HUES48 (cell line): ENCODE data around the gene AGBL1.
A peak's percentile ranks its signal among the peaks of the same experiment; 100 is the strongest.
"Not testable (repeated sequence)": the region's sequence is repeated elsewhere in the genome, so short reads cannot be mapped to it uniquely, and the experiment has no call there.

Experiments used
- H3K27ac ChIP-seq: one replicate; pipeline ENCODE4 v1.7.0; 2013; ENCODE audit warnings: low read depth, low read length, inconsistent platforms
- H3K27me3 ChIP-seq: 2 replicates; pipeline ENCODE4 v1.6.1; 2013; ENCODE audit warnings: mild to moderate bottlenecking, low read length; ENCODE audit not compliant: control insufficient read depth, insufficient read depth
- H3K36me3 ChIP-seq: 2 replicates; pipeline ENCODE4 v1.6.1; 2013; ENCODE audit warnings: low read length; ENCODE audit not compliant: control insufficient read depth, insufficient read depth
- H3K4me1 ChIP-seq: 2 replicates; pipeline ENCODE4 v1.6.1; 2013; ENCODE audit warnings: mild to moderate bottlenecking, low read length; ENCODE audit not compliant: control insufficient read depth, insufficient read depth
- H3K4me3 ChIP-seq: 2 replicates; pipeline ENCODE4 v1.5.1; 2013; ENCODE audit warnings: mild to moderate bottlenecking, low read depth, low read length
- H3K9ac ChIP-seq: 2 replicates; pipeline ENCODE4 v1.6.1; 2013; ENCODE audit warnings: mild to moderate bottlenecking, low read depth, low read length, moderate library complexity
- H3K9me3 ChIP-seq: 2 replicates; pipeline ENCODE4 v1.6.1; 2013; ENCODE audit warnings: low read length; ENCODE audit not compliant: control insufficient read depth, insufficient read depth

Gene AGBL1

DNA sequence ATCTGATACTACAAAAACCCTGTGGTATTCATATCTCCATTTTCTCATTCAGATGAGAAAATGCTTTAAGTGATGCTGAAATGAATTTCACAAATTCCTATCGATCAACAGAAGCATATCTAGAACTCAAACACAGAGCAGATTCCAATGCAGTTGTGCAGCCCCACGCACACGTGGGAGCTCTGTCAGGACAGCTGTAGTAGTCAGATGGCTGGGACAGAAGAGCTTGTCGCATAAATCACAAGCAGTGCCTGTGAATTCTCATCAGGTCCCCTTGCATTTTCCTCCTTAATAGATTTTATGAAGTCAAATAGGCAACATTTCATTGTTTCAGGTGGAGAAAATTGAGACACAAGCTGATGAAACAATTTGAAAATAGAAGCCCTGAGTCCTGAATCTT lies 792.3 kb downstream of the AGBL1 start:
- no peaks in the 10 kb centered on the region for H3K9me3 ChIP-seq
- H3K4me1 ChIP-seq = 0 out of 2 replicates have a peak, but pooled peaks cover 3% of the 10 kb centered on the region
- no peaks in the 10 kb centered on the region for H3K27me3 ChIP-seq
- H3K36me3 ChIP-seq = no peaks in the 10 kb centered on the region
- no peak overlapping the region for H3K27ac ChIP-seq
- H3K9ac ChIP-seq = no peak overlapping the region
- no peak overlapping the region for H3K4me3 ChIP-seq

GRCh38 chr15:86872782-86873181 lies 793.1 kb downstream of the AGBL1 start:
- H3K27me3 ChIP-seq = no peaks in the 10 kb centered on the region
- 0 out of 2 replicates have a peak, but pooled peaks cover 4% of the 10 kb centered on the region for H3K4me1 ChIP-seq

GRCh38 chr15:86875067-86875466 lies 795.4 kb downstream of the AGBL1 start:
- Histone ChIP-seq H3K27me3 (no peaks in the 10 kb centered on the region), H3K36me3 (no peaks in the 10 kb centered on the region), H3K4me1 (0 out of 2 replicates have a peak, but pooled peaks cover 4% of the 10 kb centered on the region), H3K27ac (no peak overlapping the region), H3K9ac (no peak overlapping the region), H3K4me3 (no peak overlapping the region), H3K9me3 (no peaks in the 10 kb centered on the region)

More at GRCh38 chr15:86872782-86873181, 793.1 kb downstream of the AGBL1 start:
- H3K27ac ChIP-seq = no peak overlapping the region
- no peaks in the 10 kb centered on the region for H3K9me3 ChIP-seq
- no peaks in the 10 kb centered on the region for H3K36me3 ChIP-seq
- no peak overlapping the region for H3K4me3 ChIP-seq
- H3K9ac ChIP-seq = no peak overlapping the region

DNA sequence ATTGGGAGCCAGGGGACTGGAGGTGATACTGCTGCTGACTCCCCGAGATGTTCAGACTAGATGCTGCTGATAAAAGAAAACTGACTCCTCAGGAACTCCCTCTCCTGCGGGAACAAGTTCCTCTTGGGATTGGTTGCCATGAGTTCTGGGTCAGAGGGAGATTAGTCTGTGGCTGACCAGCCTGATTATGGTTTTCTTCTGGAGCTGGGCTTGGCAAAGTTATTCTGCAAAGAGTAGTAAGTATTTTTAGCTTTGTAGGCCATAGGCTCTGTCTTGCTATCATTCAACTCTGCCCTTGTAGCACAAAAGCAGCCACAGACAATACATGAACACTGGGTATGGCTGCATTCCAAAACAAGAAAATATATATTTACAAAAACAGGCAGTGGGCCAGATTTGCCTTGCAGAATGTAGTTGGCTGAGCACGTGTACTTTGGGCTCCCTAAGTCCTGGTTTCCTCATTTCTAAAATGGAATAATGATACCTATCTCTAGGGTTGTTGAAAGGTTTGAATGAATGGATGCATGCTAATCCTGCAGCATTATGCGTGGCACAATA lies 796.8 kb downstream of the AGBL1 start:
- no peak overlapping the region for H3K4me3 ChIP-seq
- no peak overlapping the region for H3K27ac ChIP-seq
- no peaks in the 10 kb centered on the region for H3K27me3 ChIP-seq
- no peaks in the 10 kb centered on the region for H3K36me3 ChIP-seq
- H3K9me3 ChIP-seq = no peaks in the 10 kb centered on the region
- no peak overlapping the region for H3K9ac ChIP-seq
- H3K4me1 ChIP-seq = 0 out of 2 replicates have a peak, but pooled peaks cover 4% of the 10 kb centered on the region

- Histone ChIP-seq H3K27me3 (no peaks in the 10 kb centered on the region), H3K9me3 (no peaks in the 10 kb centered on the region), H3K4me1 (0 out of 2 replicates have a peak, but pooled peaks cover 4% of the 10 kb centered on the region), H3K4me3 (no peak overlapping the region), H3K9ac (no peak overlapping the region), H3K36me3 (no peaks in the 10 kb centered on the region), H3K27ac (no peak overlapping the region)
Observed at GRCh38 chr15:86877171-86877631, 797.5 kb downstream of the AGBL1 start.

- H3K9me3 ChIP-seq, H3K27me3 ChIP-seq, H3K4me3 ChIP-seq, H3K4me1 ChIP-seq, H3K9ac ChIP-seq, H3K36me3 ChIP-seq, H3K27ac ChIP-seq: not testable (repeated sequence)
Observed at GRCh38 chr15:86878844-86879243, 799.2 kb downstream of the AGBL1 start.

DNA sequence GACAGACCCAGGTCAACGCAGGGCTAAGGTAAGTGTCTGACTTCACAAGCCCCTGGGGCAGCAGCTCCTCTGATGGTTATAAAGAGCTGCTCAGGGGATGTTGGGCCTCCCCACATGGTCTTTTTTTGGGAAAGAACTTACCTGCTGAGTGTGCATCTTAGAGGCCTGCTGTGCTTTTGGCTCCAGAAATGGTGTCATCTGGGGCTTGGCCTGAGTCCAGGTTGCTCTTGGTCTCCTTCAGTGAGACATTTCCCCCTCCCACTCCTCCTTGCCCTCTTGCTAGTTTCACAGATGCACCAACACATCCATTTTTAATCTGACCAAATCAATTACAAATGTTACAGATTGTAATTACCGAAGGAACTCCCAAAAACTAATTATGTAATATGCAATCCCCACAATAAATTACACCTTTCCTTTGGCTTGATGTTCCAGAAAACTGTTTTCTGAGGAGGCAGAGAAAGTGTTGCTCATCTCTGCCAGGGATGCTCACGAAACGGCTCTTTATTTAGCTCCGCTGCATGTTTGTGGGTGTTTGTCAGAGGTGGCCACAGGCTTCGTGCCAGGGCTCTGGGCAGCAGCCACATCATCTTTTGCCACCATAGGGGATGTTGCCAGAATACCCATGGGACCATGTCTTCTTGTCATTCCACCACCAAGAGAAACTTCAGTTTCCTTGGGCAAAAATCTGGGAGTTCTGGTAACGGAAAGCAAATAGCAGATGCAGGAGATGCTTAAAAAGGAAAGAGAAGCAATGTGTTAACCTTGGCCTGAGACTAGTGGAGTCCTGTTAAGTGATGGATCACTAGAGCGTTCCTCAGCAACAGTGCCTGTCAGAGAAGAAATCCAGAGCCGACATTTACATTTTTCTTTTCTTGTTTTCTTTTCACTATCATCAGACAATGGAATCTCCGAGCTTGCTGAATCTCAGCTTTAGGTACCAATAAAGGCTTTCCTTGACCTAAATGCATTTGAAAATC lies 799.9 kb downstream of the AGBL1 start:
- no peaks in the 10 kb centered on the region for H3K36me3 ChIP-seq
- H3K4me1 ChIP-seq = 0 out of 2 replicates have a peak, but pooled peaks cover 4% of the 10 kb centered on the region
- H3K27ac ChIP-seq = no peak overlapping the region
- no peaks in the 10 kb centered on the region for H3K27me3 ChIP-seq
- no peaks in the 10 kb centered on the region for H3K9me3 ChIP-seq
- no peak overlapping the region for H3K4me3 ChIP-seq
- no peak overlapping the region for H3K9ac ChIP-seq

- H3K9me3 ChIP-seq = no peaks in the 10 kb centered on the region
- no peaks in the 10 kb centered on the region for H3K4me1 ChIP-seq
- H3K9ac ChIP-seq = no peak overlapping the region
- no peaks in the 10 kb centered on the region for H3K36me3 ChIP-seq
- H3K27me3 ChIP-seq = no peaks in the 10 kb centered on the region
- H3K27ac ChIP-seq = no peak overlapping the region
- H3K4me3 ChIP-seq = no peak overlapping the region
Observed at GRCh38 chr15:86885616-86886015, 805.9 kb downstream of the AGBL1 start.

GRCh38 chr15:86892774-86893449 lies 813.2 kb downstream of the AGBL1 start:
- Histone ChIP-seq H3K4me3 (peak overlapping the region; percentile 30; the same call in 1 of the 2 replicates), H3K27ac (peak overlapping the region; percentile 21), H3K27me3 (no peaks in the 10 kb centered on the region), H3K4me1 (peaks cover 29% of the 10 kb centered on the region), H3K9me3 (no peaks in the 10 kb centered on the region), H3K9ac (no peak overlapping the region), H3K36me3 (no peaks in the 10 kb centered on the region)

DNA sequence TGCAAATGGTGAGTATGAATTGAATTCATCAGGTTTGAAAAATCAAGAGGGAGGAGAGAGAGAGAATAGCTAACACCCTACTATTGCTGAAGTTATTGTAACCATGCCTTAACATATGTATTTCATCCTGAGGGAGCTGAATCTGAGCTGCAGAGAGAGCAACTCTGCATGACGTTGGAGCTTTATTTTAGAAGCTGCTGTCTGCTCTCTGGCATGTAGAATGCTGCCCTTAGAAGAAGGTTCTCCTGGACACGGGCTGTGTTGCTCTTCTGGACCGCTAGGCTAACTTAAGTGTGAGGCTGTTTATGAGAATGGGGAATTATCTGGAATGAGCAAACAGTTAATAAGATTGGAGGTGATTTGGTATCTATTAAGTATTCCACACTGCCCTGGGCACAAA lies 814.6 kb downstream of the AGBL1 start:
- Histone ChIP-seq H3K36me3 (no peaks in the 10 kb centered on the region), H3K4me3 (no peak overlapping the region), H3K27me3 (no peaks in the 10 kb centered on the region), H3K9ac (no peak overlapping the region), H3K9me3 (no peaks in the 10 kb centered on the region), H3K4me1 (peaks cover 29% of the 10 kb centered on the region), H3K27ac (no peak overlapping the region)
